ENCODE data around the gene SSH3. TPM values are rescaled to one million over a fixed set of nuclear protein-coding genes. Genes with fewer than 3 reads are reported as not detected.

Gene SSH3
- polyA plus RNA-seq, 1 donor from 2014 or later, result 0.89 TPM

DNA sequence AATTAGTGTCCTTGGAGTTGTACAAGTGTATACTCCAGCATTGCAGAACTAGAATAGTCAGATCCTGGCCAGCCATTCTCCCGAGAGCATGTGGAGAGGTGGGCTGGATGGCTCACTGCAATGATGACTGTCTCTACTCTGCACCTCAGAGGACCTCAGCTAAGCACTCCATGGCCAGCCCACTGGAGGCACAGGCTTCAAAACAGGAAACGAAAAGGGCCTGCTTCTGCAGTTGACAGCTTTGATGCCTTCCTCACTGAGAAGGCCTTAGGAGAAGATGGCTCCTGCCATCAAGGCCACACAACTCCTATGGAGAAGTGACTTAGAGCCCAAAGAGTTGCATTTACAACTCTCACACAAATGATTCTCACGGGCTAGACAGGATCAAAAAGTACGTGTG, 40.9 kb downstream of the SSH3 start:
- H3K9me3 ChIP-seq (ENCODE audit: low read length), result no peaks in the 10 kb centered on the region
- TF ChIP-seq MXI1 (conservative IDR thresholded peaks at IDR 0.05; ENCODE audit: poor library complexity, severe bottlenecking) (no peak), EP300 (conservative IDR thresholded peaks at IDR 0.05; ENCODE audit: poor library complexity, severe bottlenecking) (no peak), CTCF (IDR thresholded peaks at IDR 0.05; ENCODE audit: poor library complexity, severe bottlenecking) (no peak), SMC3 (conservative IDR thresholded peaks at IDR 0.05; ENCODE audit: poor library complexity) (no peak), RAD21 (conservative IDR thresholded peaks at IDR 0.05) (no peak), TAF1 (IDR thresholded peaks at IDR 0.05; ENCODE audit: low read depth) (no peak), EZH2 (IDR thresholded peaks at IDR 0.05; ENCODE audit: borderline replicate concordance, insufficient read depth, low read length, poor library complexity, severe bottlenecking) (no peak), POLR2AphosphoS5 (IDR thresholded peaks at IDR 0.05) (no peak)
- TF ChIP-seq, protein P1, sequence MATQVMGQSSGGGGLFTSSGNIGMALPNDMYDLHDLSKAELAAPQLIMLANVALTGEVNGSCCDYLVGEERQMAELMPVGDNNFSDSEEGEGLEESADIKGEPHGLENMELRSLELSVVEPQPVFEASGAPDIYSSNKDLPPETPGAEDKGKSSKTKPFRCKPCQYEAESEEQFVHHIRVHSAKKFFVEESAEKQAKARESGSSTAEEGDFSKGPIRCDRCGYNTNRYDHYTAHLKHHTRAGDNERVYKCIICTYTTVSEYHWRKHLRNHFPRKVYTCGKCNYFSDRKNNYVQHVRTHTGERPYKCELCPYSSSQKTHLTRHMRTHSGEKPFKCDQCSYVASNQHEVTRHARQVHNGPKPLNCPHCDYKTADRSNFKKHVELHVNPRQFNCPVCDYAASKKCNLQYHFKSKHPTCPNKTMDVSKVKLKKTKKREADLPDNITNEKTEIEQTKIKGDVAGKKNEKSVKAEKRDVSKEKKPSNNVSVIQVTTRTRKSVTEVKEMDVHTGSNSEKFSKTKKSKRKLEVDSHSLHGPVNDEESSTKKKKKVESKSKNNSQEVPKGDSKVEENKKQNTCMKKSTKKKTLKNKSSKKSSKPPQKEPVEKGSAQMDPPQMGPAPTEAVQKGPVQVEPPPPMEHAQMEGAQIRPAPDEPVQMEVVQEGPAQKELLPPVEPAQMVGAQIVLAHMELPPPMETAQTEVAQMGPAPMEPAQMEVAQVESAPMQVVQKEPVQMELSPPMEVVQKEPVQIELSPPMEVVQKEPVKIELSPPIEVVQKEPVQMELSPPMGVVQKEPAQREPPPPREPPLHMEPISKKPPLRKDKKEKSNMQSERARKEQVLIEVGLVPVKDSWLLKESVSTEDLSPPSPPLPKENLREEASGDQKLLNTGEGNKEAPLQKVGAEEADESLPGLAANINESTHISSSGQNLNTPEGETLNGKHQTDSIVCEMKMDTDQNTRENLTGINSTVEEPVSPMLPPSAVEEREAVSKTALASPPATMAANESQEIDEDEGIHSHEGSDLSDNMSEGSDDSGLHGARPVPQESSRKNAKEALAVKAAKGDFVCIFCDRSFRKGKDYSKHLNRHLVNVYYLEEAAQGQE (IDR thresholded peaks at IDR 0.05; ENCODE audit: borderline replicate concordance), result no peak
- H3K27me3 ChIP-seq (ENCODE audit: insufficient read depth, low read depth, low read length), result no peaks in the 10 kb centered on the region
- no peak overlapping the region for H3K27ac ChIP-seq (ENCODE audit: low read length)
- H3K9me2 ChIP-seq (ENCODE audit: insufficient read depth, low read length), result no peaks in the 10 kb centered on the region
- H3K4me2 ChIP-seq (ENCODE audit: low read length), result no peak overlapping the region
- H3K4me3 ChIP-seq (ENCODE audit: low read length), result no peak overlapping the region
- H2AFZ ChIP-seq (ENCODE audit: low read depth, low read length), result no peak overlapping the region
- no peaks in the 10 kb centered on the region for H3K79me2 ChIP-seq (replicated peaks; ENCODE audit: insufficient read depth, low read length)
- no peaks in the 10 kb centered on the region for H4K20me1 ChIP-seq (ENCODE audit: insufficient read depth)
- no peaks in the 10 kb centered on the region for H3K36me3 ChIP-seq (ENCODE audit: insufficient read depth, low read length)
- H3K9ac ChIP-seq (ENCODE audit: low read length), result no peak overlapping the region
- no peaks in the 10 kb centered on the region for H3F3A ChIP-seq (ENCODE audit: insufficient read depth, low read length, poor library complexity, severe bottlenecking)

GRCh38 chr11:67345247-67345919, 42.1 kb downstream of the SSH3 start:
- Histone ChIP-seq H3K36me3 (ENCODE audit: insufficient read depth, low read length) (no peaks in the 10 kb centered on the region), H3K9ac (ENCODE audit: low read length) (no peak overlapping the region), H3K4me3 (ENCODE audit: low read length) (no peak overlapping the region), H3K4me2 (ENCODE audit: low read length) (no peak overlapping the region), H3F3A (ENCODE audit: insufficient read depth, low read length, poor library complexity, severe bottlenecking) (no peaks in the 10 kb centered on the region), H3K27ac (ENCODE audit: low read length) (no peak overlapping the region), H3K9me2 (ENCODE audit: insufficient read depth, low read length) (no peaks in the 10 kb centered on the region), H3K27me3 (ENCODE audit: insufficient read depth, low read depth, low read length) (no peaks in the 10 kb centered on the region), H4K20me1 (ENCODE audit: insufficient read depth) (no peaks in the 10 kb centered on the region), H2AFZ (ENCODE audit: low read depth, low read length) (no peak overlapping the region), H3K9me3 (ENCODE audit: low read length) (no peaks in the 10 kb centered on the region), H3K79me2 (replicated peaks; ENCODE audit: insufficient read depth, low read length) (no peaks in the 10 kb centered on the region)
- no peak for TF ChIP-seq CTCF (IDR thresholded peaks at IDR 0.05; ENCODE audit: poor library complexity, severe bottlenecking)

Data from neural cell (in vitro differentiated cells).